Stimulated activated CD8-positive, alpha-beta memory T cell treated with anti-CD3 and anti-CD28 coated beads, Interleukin-4, amount 100 ng/mL, for 24 hours (primary cell): ENCODE results near the gene ONECUT2.

Experiments
- DNase-seq: peaks from one replicate; pipeline ENCODE4 v3.0.0-alpha.2; 2020; ENCODE audit warnings: low read depth

Gene ONECUT2

GRCh38 chr18:57431467-57432080 lies 3.6 kb upstream of the ONECUT2 start:
- DNase-seq, result no peak

- no peak for DNase-seq
Measured at GRCh38 chr18:57432140-57432539, 3.0 kb upstream of the ONECUT2 start.

GRCh38 chr18:57432751-57433400 lies 2.3 kb upstream of the ONECUT2 start:
- DNase-seq, result no peak

- no peak for DNase-seq
Measured at GRCh38 chr18:57433482-57433881, 1.7 kb upstream of the ONECUT2 start.

- no peak for DNase-seq
Measured at GRCh38 chr18:57433934-57434535, 1.1 kb upstream of the ONECUT2 start.

GRCh38 chr18:57435846-57436190 lies 644 bp downstream of the ONECUT2 start:
- DNase-seq, result no peak

- no peak for DNase-seq
Measured at GRCh38 chr18:57436191-57436964, 1.2 kb downstream of the ONECUT2 start.

- no peak for DNase-seq
Measured at GRCh38 chr18:57436965-57437333, 1.8 kb downstream of the ONECUT2 start.

- DNase-seq, result no peak
Measured at GRCh38 chr18:57437402-57437765, 2.2 kb downstream of the ONECUT2 start.

GRCh38 chr18:57437766-57438671 lies 2.8 kb downstream of the ONECUT2 start:
- DNase-seq, result peak; percentile 60

- no peak for DNase-seq
Measured at GRCh38 chr18:57438743-57439608, 3.8 kb downstream of the ONECUT2 start.

- DNase-seq, result no peak
Measured at GRCh38 chr18:57439609-57439968, 4.4 kb downstream of the ONECUT2 start.

GRCh38 chr18:57439985-57440330 lies 4.8 kb downstream of the ONECUT2 start:
- DNase-seq, result no peak

- DNase-seq, result no peak
Measured at GRCh38 chr18:57440331-57441070, 5.3 kb downstream of the ONECUT2 start.

GRCh38 chr18:57441071-57441794 lies 6.1 kb downstream of the ONECUT2 start:
- no peak for DNase-seq

GRCh38 chr18:57443247-57443646 lies 8.1 kb downstream of the ONECUT2 start:
- no peak for DNase-seq

GRCh38 chr18:57443702-57444101 lies 8.5 kb downstream of the ONECUT2 start:
- DNase-seq, result no peak

GRCh38 chr18:57444301-57444759 lies 9.2 kb downstream of the ONECUT2 start:
- no peak for DNase-seq

GRCh38 chr18:57445488-57446319 lies 10.5 kb downstream of the ONECUT2 start:
- no peak for DNase-seq
